WTC11 (cell line): ENCODE data around the gene ADA. TPM values are rescaled to one million over a fixed set of nuclear protein-coding genes. Genes with fewer than 3 reads are reported as not detected.

Experiments
- ATAC-seq: fragments of 200-7000 bp; cut with Tn5 transposase; 2 replicates; pipeline ENCODE4 v1.10.0; 2021; ENCODE audit warnings: mild to moderate bottlenecking, moderate library complexity
- CTCF ChIA-PET: fragments of 300-600 bp; sonication (Branson Sonifier 250); formaldehyde crosslinking; loops from one replicate; lab custom pipeline; 2021; ENCODE audit warnings: antibody characterized with exemption; lab: Charles Lee
- POLR2A ChIA-PET: fragments of 350-600 bp; sonication (Branson Sonifier 250); formaldehyde crosslinking; loops from one replicate; lab custom pipeline; 2021; ENCODE audit warnings: antibody characterized with exemption; lab: Charles Lee
- DNase-seq: peaks from one replicate; pipeline ENCODE4 v3.0.0; 2021; ENCODE audit warnings: low spot score
- H3K27ac Mint-ChIP-seq: 2 replicates; pipeline ENCODE4 v1.8.0; 2021; ENCODE audit warnings: mixed read lengths
- H3K27me3 Mint-ChIP-seq: 2 replicates; pipeline ENCODE4 v1.8.0; 2021; ENCODE audit warnings: low read depth, mild to moderate bottlenecking, moderate library complexity, mixed read lengths
- H3K36me3 Mint-ChIP-seq: 2 replicates; pipeline ENCODE4 v1.8.0; 2021; ENCODE audit warnings: mixed read lengths
- H3K4me1 Mint-ChIP-seq: 2 replicates; pipeline ENCODE4 v1.8.0; 2022; ENCODE audit warnings: mixed read lengths
- H3K4me3 Mint-ChIP-seq: 2 replicates; pipeline ENCODE4 v1.8.0; 2021; ENCODE audit warnings: mild to moderate bottlenecking, moderate library complexity, mixed read lengths
- H3K9me3 Mint-ChIP-seq: 2 replicates; pipeline ENCODE4 v1.8.0; 2021; ENCODE audit warnings: mixed read lengths
- ATF3 ChIP-seq: sonication (generic); formaldehyde crosslinking; conservative IDR thresholded peaks from 2 replicates; pipeline ENCODE4 v1.8.1; 2022; ENCODE audit warnings: mild to moderate bottlenecking, missing genetic modification reagents
- ATF6 ChIP-seq: sonication (generic); formaldehyde crosslinking; IDR thresholded peaks from 2 replicates; pipeline ENCODE4 v1.8.1; 2023; ENCODE audit warnings: mild to moderate bottlenecking, missing genetic modification reagents
- CREB1 ChIP-seq: sonication (generic); formaldehyde crosslinking; IDR thresholded peaks from 2 replicates; pipeline ENCODE4 v1.8.0; 2023; ENCODE audit warnings: mild to moderate bottlenecking, missing genetic modification reagents
- CREM ChIP-seq: sonication (generic); formaldehyde crosslinking; IDR thresholded peaks from 2 replicates; pipeline ENCODE4 v1.8.1; 2022; ENCODE audit warnings: mild to moderate bottlenecking, missing genetic modification reagents, moderate library complexity
- CTCF ChIP-seq: fragments of 200-600 bp; IDR thresholded peaks from 2 replicates; pipeline ENCODE4 v1.8.0; 2022; ENCODE audit warnings: antibody characterized with exemption
- ELF4 ChIP-seq: sonication (generic); formaldehyde crosslinking; IDR thresholded peaks from 2 replicates; pipeline ENCODE4 v1.8.1; 2022; ENCODE audit warnings: low read depth, mild to moderate bottlenecking, moderate library complexity, missing genetic modification reagents
- EMX1 ChIP-seq: fragments of 250-450 bp; sonication (Bioruptor Pico); IDR thresholded peaks from 2 replicates; pipeline ENCODE4 v1.8.0; 2021; ENCODE audit warnings: mild to moderate bottlenecking
- ESRRA ChIP-seq: sonication (generic); formaldehyde crosslinking; IDR thresholded peaks from 2 replicates; pipeline ENCODE4 v1.8.1; 2022; ENCODE audit warnings: mild to moderate bottlenecking, missing genetic modification reagents, borderline replicate concordance
- FOXJ3 ChIP-seq: sonication (generic); formaldehyde crosslinking; IDR thresholded peaks from 2 replicates; pipeline ENCODE4 v1.9.0; 2021; ENCODE audit warnings: missing genetic modification reagents, mild to moderate bottlenecking, borderline replicate concordance
- JAZF1 ChIP-seq: fragments of 250-450 bp; sonication (Bioruptor Pico); IDR thresholded peaks from 2 replicates; pipeline ENCODE4 v1.9.0; 2021; ENCODE audit warnings: moderate library complexity, mild to moderate bottlenecking, inconsistent platforms
- MYBL2 ChIP-seq: sonication (generic); formaldehyde crosslinking; IDR thresholded peaks from 2 replicates; pipeline ENCODE4 v1.8.1; 2023; ENCODE audit warnings: mild to moderate bottlenecking, moderate library complexity, missing genetic modification reagents
- NR1H2 ChIP-seq: sonication (generic); formaldehyde crosslinking; IDR thresholded peaks from 2 replicates; pipeline ENCODE4 v1.9.0; 2021; ENCODE audit warnings: mild to moderate bottlenecking, moderate library complexity, missing genetic modification reagents
- OVOL2 ChIP-seq: fragments of 250-450 bp; sonication (Bioruptor Pico); IDR thresholded peaks from 2 replicates; pipeline ENCODE4 v1.9.0; 2021; ENCODE audit warnings: mild to moderate bottlenecking, borderline replicate concordance
- PRRX2 ChIP-seq: fragments of 250-450 bp; sonication (Bioruptor Pico); IDR thresholded peaks from 2 replicates; pipeline ENCODE4 v1.8.0; 2021; ENCODE audit warnings: mild to moderate bottlenecking
- ZNF121 ChIP-seq: sonication (generic); formaldehyde crosslinking; IDR thresholded peaks from 2 replicates; pipeline ENCODE4 v1.8.0; 2023; ENCODE audit warnings: missing genetic modification reagents
- ZNF219 ChIP-seq: sonication (generic); formaldehyde crosslinking; IDR thresholded peaks from 2 replicates; pipeline ENCODE4 v1.8.0; 2023; ENCODE audit warnings: missing genetic modification reagents, mild to moderate bottlenecking, borderline replicate concordance
- ZNF232 ChIP-seq: sonication (generic); formaldehyde crosslinking; IDR thresholded peaks from 2 replicates; pipeline ENCODE4 v1.8.0; 2022; ENCODE audit warnings: mild to moderate bottlenecking, missing genetic modification reagents
- ZNF423 ChIP-seq: fragments of 250-450 bp; sonication (Bioruptor Pico); IDR thresholded peaks from 2 replicates; pipeline ENCODE4 v2.1.2; 2022; ENCODE audit warnings: mild to moderate bottlenecking, moderate library complexity
- total RNA-seq: library from RNA; stranded (reverse); gene quantifications from 3 replicates; pipeline ENCODE4 v1.2.3, GENCODE V29; 2021
- TF ChIP-seq, protein P1 (sequence below): fragments of 250-450 bp; sonication (Bioruptor Pico); IDR thresholded peaks from 2 replicates; pipeline ENCODE4 v1.9.0; 2021; ENCODE audit warnings: mild to moderate bottlenecking, borderline replicate concordance
- TF ChIP-seq, protein P2 (sequence below): sonication (generic); formaldehyde crosslinking; IDR thresholded peaks from 2 replicates; pipeline ENCODE4 v1.8.1; 2023; ENCODE audit warnings: mild to moderate bottlenecking, missing genetic modification reagents, moderate library complexity
- TF ChIP-seq, protein P3 (sequence below): sonication (generic); formaldehyde crosslinking; IDR thresholded peaks from 2 replicates; pipeline ENCODE4 v1.8.1; 2022; ENCODE audit warnings: low read depth, missing genetic modification reagents, borderline replicate concordance
- TF ChIP-seq, protein P4 (sequence below): sonication (generic); formaldehyde crosslinking; IDR thresholded peaks from 2 replicates; pipeline ENCODE4 v1.8.0; 2022; ENCODE audit warnings: mild to moderate bottlenecking, missing genetic modification reagents

The ADA gene
- total RNA-seq, 1 experiment from 2014 or later: 19.7 TPM

DNA sequence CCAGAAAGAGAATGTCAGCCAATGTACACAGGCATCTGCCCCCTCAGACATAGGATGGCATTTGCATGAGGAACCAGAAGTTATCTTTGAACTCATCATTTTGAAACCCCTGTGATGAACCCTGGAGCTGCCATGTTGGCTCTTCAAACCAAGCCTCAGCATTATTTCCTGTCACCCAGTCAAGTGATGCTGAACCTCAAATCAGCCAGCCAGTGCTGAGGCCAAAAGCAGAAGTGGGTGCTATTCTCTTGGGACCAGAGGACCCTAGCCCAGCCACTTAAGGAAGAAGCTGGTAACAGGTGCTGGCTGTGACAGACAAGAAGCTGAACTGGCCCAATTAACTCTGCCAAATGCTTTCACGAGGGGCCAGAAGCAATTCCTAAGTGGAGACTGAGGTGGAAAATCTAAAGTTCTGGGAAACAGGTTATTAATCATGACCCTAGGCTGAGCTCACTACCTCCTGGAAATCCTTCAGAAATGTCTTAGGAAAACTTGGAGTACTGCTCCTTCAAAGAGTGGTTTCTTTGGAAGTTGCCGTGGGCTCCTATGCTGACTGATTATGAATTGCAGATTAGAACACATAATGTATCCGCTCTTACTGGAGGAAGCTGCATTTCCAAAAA, 65.1 kb downstream of the ADA start (continued):
- TF ChIP-seq, protein P1, sequence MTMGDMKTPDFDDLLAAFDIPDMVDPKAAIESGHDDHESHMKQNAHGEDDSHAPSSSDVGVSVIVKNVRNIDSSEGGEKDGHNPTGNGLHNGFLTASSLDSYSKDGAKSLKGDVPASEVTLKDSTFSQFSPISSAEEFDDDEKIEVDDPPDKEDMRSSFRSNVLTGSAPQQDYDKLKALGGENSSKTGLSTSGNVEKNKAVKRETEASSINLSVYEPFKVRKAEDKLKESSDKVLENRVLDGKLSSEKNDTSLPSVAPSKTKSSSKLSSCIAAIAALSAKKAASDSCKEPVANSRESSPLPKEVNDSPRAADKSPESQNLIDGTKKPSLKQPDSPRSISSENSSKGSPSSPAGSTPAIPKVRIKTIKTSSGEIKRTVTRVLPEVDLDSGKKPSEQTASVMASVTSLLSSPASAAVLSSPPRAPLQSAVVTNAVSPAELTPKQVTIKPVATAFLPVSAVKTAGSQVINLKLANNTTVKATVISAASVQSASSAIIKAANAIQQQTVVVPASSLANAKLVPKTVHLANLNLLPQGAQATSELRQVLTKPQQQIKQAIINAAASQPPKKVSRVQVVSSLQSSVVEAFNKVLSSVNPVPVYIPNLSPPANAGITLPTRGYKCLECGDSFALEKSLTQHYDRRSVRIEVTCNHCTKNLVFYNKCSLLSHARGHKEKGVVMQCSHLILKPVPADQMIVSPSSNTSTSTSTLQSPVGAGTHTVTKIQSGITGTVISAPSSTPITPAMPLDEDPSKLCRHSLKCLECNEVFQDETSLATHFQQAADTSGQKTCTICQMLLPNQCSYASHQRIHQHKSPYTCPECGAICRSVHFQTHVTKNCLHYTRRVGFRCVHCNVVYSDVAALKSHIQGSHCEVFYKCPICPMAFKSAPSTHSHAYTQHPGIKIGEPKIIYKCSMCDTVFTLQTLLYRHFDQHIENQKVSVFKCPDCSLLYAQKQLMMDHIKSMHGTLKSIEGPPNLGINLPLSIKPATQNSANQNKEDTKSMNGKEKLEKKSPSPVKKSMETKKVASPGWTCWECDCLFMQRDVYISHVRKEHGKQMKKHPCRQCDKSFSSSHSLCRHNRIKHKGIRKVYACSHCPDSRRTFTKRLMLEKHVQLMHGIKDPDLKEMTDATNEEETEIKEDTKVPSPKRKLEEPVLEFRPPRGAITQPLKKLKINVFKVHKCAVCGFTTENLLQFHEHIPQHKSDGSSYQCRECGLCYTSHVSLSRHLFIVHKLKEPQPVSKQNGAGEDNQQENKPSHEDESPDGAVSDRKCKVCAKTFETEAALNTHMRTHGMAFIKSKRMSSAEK (CRISPR knock-in tag): no peak
- TF ChIP-seq OVOL2 (CRISPR knock-in tag) (no peak), ATF3 (CRISPR knock-in tag) (no peak), FOXJ3 (CRISPR knock-in tag) (no peak), ZNF219 (CRISPR knock-in tag) (no peak), PRRX2 (CRISPR knock-in tag) (no peak), ELF4 (CRISPR knock-in tag) (no peak), ESRRA (CRISPR knock-in tag) (no peak), CREM (no peak), ZNF121 (CRISPR knock-in tag) (no peak)
- TF ChIP-seq, protein P2, sequence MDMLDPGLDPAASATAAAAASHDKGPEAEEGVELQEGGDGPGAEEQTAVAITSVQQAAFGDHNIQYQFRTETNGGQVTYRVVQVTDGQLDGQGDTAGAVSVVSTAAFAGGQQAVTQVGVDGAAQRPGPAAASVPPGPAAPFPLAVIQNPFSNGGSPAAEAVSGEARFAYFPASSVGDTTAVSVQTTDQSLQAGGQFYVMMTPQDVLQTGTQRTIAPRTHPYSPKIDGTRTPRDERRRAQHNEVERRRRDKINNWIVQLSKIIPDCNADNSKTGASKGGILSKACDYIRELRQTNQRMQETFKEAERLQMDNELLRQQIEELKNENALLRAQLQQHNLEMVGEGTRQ (CRISPR knock-in tag): no peak

- Mint-ChIP-seq H3K27ac (peak overlapping the region; percentile 26; the same call in 1 of the 2 replicates), H3K9me3 (no peaks in the 10 kb centered on the region), H3K27me3 (no peaks in the 10 kb centered on the region; the same call in 1 of the 2 replicates), H3K4me3 (peak overlapping the region; percentile 14), H3K36me3 (no peaks in the 10 kb centered on the region), H3K4me1 (peaks cover 44% of the 10 kb centered on the region)
- ATAC-seq (peak; percentile 48), DNase-seq (no peak)
- TF ChIP-seq ZNF232 (CRISPR knock-in tag) (no peak), MYBL2 (no peak), ZNF423 (no peak), CREM (no peak), ELF4 (CRISPR knock-in tag) (no peak), EMX1 (CRISPR knock-in tag) (no peak), CTCF (no peak), ATF6 (CRISPR knock-in tag) (no peak), NR1H2 (CRISPR knock-in tag) (no peak), CREB1 (no peak), JAZF1 (CRISPR knock-in tag) (no peak)
- TF ChIP-seq, protein P3, sequence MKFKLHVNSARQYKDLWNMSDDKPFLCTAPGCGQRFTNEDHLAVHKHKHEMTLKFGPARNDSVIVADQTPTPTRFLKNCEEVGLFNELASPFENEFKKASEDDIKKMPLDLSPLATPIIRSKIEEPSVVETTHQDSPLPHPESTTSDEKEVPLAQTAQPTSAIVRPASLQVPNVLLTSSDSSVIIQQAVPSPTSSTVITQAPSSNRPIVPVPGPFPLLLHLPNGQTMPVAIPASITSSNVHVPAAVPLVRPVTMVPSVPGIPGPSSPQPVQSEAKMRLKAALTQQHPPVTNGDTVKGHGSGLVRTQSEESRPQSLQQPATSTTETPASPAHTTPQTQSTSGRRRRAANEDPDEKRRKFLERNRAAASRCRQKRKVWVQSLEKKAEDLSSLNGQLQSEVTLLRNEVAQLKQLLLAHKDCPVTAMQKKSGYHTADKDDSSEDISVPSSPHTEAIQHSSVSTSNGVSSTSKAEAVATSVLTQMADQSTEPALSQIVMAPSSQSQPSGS (CRISPR knock-in tag): no peak
- TF ChIP-seq, protein P4, sequence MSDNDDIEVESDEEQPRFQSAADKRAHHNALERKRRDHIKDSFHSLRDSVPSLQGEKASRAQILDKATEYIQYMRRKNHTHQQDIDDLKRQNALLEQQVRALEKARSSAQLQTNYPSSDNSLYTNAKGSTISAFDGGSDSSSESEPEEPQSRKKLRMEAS (CRISPR knock-in tag): no peak
- ChIA-PET POLR2A (no interaction called here), CTCF (interaction anchor here (0.6 to 1.5 kb wide), 6 partner anchors 9 to 254 kb away, joined by 3 to 7 read pairs (median 4); no protein-coding TSS in a partner anchor)
Measured at GRCh38 chr20:44585057-44585963, 66.2 kb downstream of the ADA start.
